ENCODE measurements around the gene LIN9. TPM values are rescaled to one million over a fixed set of nuclear protein-coding genes. Genes with fewer than 3 reads are reported as not detected.

Gene LIN9
- total and polyA plus RNA-seq, 2 of the 13 experiments (the other 11 are each of a cell fraction or from before 2014, with no cell fraction given): 3.0 to 10.0 TPM

DNA sequence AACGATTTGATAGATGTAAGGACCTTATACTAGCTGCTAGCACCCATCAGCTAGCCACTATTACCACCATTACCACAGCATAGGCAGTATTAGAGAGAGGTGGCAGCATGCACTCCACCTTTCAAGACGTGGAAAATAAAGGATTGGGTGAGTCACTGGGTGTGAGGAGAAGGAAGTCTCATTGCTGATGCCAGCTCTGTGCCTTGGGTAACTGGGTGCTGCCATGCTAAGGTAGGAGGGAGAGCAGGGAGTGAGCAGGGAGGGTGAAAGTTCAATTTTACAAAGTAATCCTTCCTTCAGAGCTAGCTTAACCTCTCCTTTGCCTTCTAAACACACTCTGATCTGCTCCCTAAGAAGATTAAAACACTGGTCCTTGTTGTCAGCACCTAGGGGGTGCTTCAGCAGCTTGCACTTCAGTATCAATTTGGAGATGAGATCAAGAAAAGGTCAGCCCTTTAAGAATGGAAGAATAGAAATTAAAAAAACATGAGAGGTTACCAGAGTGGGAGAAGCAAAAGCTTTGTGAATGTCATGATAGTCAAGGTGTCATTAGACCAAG lies 1.8 kb upstream of the LIN9 start:
- CTCF ChIA-PET (ENCODE audit: low intra/inter-chr PET ratio, low total read pairs): no interaction called here
- intact Hi-C loops (cut with micrococcal nuclease; ENCODE audit: unreplicated experiment): no loop called here
- H3K36me3 ChIP-seq (replicated peaks in 1 of 2; ENCODE audit: control insufficient read depth in 1 of 2, insufficient read depth in 2 of 2, low read length in 2 of 2): no peaks in the 10 kb centered on the region
- no peak for DNase-seq (ENCODE audit: low spot score)
- H3K27me3 ChIP-seq (ENCODE audit: control insufficient read depth in 1 of 2, insufficient read depth in 2 of 2, low read length in 2 of 2): no peaks in the 10 kb centered on the region
- no peak overlapping the region for H3K9ac ChIP-seq (ENCODE audit: insufficient read depth, low read depth, low read length)
- H3K79me2 ChIP-seq (ENCODE audit: insufficient read depth, low read length): peaks cover 21% of the 10 kb centered on the region
- no peak overlapping the region for H3K4me3 ChIP-seq (replicated peaks in 1 of 3; ENCODE audit: insufficient read depth in 1 of 3, low read depth in 2 of 3, low read length in 3 of 3)
- H3K9me3 ChIP-seq (ENCODE audit: low read length): no peaks in the 10 kb centered on the region
- FAIRE-seq: no peak
- no peak for TF ChIP-seq NFE2L1 (CRISPR knock-in tag; IDR thresholded peaks at IDR 0.05; ENCODE audit: borderline replicate concordance)
- no peak for TF ChIP-seq ZNF136 (CRISPR knock-in tag; IDR thresholded peaks at IDR 0.05; ENCODE audit: low read depth)
- no peak for TF ChIP-seq KAT8 (CRISPR knock-in tag; IDR thresholded peaks at IDR 0.05)
- TF ChIP-seq RNF219 (CRISPR knock-in tag; IDR thresholded peaks at IDR 0.05): no peak
- no peak for TF ChIP-seq ZNF674 (CRISPR knock-in tag; IDR thresholded peaks at IDR 0.05; ENCODE audit: low read depth)
- no peak for TF ChIP-seq ZNF83 (CRISPR knock-in tag; IDR thresholded peaks at IDR 0.05; ENCODE audit: borderline replicate concordance)
- no peak for TF ChIP-seq DZIP1 (CRISPR knock-in tag; IDR thresholded peaks at IDR 0.05)
- no peak for TF ChIP-seq ZNF343 (CRISPR knock-in tag; IDR thresholded peaks at IDR 0.05)
- no peak for TF ChIP-seq ZNF10 (CRISPR knock-in tag; IDR thresholded peaks at IDR 0.05; ENCODE audit: borderline replicate concordance, low read depth)
- no peak overlapping the region for H2AFZ ChIP-seq (ENCODE audit: low read length)
- H3K4me2 ChIP-seq (ENCODE audit: low read depth, low read length): peak overlapping the region; percentile 96
- no TSS peak for BruUV-seq (replicated peaks)
- 23% methylated on average over 2 of the region's 2 CpGs for WGBS (ENCODE audit: low lambda C conversion rate)
- ATAC-seq: no peak
- H4K20me1 ChIP-seq (ENCODE audit: insufficient read depth, low read length): no peaks in the 10 kb centered on the region
- in situ Hi-C loops (cut with HindIII; ENCODE audit: extremely low pct_ligation_motif_present, low pct_unique_long_range_greater_than_20kb): no loop called here
- POLR2A ChIA-PET: interaction anchor here (1.2 to 1.5 kb wide), 2 partner anchors 227 to 248 kb away, joined by 3 to 4 read pairs; partner anchors contain the start of gene H3-3A
- H3K27ac ChIP-seq (ENCODE audit: extremely low read length, insufficient read depth, low read length): no peak overlapping the region
- peaks cover 34% of the 10 kb centered on the region for H3K4me1 ChIP-seq (ENCODE audit: insufficient read depth, low read length)
